NCI-H446 (cell line): ENCODE measurements around the gene IP6K2.
A peak's percentile ranks its signal among the peaks of the same experiment; 100 is the strongest.
"Not testable (repeated sequence)": the region's sequence is repeated elsewhere in the genome, so short reads cannot be mapped to it uniquely, and the experiment has no call there.

Experiments used
- DNase-seq, 2 experiments: peaks; one replicate each; lab custom pipeline; 2025; lab: John Stamatoyannopoulos, UW

The IP6K2 gene

GRCh38 chr3:48727511-48727910, 10.5 kb upstream of the IP6K2 start:
- no peak for DNase-seq

- DNase-seq: not testable (repeated sequence)
Observed at GRCh38 chr3:48725185-48725855, 8.3 kb upstream of the IP6K2 start.

- DNase-seq: no peak
Observed at GRCh38 chr3:48723725-48724124, 6.7 kb upstream of the IP6K2 start.

DNA sequence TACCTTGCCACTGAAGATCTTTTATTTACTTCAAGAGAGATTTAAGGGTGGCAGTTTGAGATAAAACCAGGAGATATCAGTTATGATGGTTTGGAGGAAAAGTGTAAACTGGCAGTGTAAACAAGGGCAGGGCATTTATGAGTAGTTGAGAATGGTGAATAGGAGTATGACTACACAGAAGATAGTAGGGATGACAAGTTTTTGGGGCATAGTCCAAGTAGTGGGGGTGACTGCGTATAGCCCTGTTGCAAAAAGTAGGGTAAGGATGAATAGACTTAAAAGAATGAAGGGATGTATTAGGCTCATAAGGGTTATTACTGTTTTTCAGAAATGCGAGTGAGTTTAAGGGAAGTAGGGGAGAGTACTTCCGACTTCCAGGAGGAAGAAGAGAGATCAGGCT, 6.3 kb upstream of the IP6K2 start:
- DNase-seq: not testable (repeated sequence)

DNA sequence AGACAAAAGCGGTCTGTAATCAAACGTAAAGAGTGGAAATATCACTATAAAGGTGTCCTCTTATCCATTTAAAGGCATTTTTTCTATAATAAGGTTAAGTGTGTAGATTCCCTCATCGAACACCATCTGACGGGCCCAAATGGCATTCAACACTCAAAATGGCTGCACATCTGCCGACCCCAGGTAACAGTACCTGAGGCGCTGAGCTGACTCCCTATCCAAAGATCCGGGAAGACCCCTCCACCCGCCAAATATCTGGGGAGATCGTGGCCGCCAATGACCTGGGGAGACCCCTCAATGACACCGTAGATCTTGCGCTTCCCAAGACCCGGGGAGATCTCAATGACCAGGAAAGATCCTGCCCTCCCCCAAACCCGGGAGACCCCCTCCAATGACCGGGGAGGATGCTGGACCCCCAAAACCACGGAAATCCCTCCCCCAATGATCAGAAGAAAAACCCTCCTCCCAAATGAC, 476 bp downstream of the IP6K2 start:
- DNase-seq: no peak

GRCh38 chr3:48715174-48715800, 1.7 kb downstream of the IP6K2 start:
- no peak for DNase-seq

GRCh38 chr3:48711727-48712126, 5.3 kb downstream of the IP6K2 start:
- DNase-seq: no peak

- peak in 1 of 2 experiments; percentile 10 for DNase-seq
Observed at GRCh38 chr3:48709051-48709461, 8.0 kb downstream of the IP6K2 start.

- DNase-seq: no peak
Observed at GRCh38 chr3:48708481-48708889, 8.5 kb downstream of the IP6K2 start.

- no peak for DNase-seq
Observed at GRCh38 chr3:48707157-48707556, 9.9 kb downstream of the IP6K2 start.

DNA sequence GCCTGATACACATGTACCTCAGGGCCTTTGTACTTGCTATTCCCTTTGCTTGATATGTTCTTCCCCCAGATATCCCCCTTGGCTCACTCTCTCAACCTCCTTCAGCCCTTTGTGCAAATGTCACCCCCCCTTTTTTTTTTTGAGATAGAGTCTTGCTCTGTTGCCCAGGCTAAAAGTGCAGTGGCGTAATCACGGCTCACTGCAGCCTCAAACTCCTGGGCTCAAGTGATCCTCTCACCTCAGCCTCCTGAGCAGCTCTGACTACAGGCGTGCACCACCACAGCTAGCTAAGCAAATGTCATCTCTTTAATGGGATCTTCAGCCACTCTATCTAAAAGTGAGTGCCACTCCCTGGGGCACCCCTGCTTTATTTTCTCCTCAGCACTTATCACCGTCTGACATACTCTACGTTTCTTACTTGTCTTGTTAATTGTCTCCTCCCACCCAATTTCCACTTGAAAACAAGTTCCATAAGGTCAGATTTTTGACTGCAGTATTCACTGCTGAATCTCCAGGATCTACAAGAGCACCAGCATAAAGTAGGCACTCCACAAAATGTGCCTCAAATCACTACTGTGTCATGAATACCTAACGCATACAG, 14.6 kb downstream of the IP6K2 start:
- no peak for DNase-seq

- DNase-seq: no peak
Observed at GRCh38 chr3:48700731-48701405, 16.2 kb downstream of the IP6K2 start.

DNA sequence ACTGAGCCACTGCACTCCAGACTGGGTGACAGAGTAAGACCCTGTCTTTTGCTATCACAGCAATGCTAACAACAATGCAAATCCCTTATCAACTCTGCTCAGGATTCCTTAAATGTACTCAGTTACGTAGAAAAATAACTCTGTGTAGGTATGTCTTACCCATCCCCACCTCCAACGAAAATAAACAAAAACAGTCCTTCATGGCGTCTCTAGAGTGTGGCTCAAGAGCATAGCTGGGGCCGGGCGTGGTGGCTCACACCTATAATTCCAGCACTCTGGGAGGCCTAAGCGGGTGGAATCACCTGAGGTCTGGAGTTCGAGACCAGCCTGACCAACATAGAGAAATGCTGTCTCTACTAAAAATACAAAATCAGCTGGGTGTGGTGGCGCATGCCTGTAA, 18.1 kb downstream of the IP6K2 start:
- no peak for DNase-seq

DNA sequence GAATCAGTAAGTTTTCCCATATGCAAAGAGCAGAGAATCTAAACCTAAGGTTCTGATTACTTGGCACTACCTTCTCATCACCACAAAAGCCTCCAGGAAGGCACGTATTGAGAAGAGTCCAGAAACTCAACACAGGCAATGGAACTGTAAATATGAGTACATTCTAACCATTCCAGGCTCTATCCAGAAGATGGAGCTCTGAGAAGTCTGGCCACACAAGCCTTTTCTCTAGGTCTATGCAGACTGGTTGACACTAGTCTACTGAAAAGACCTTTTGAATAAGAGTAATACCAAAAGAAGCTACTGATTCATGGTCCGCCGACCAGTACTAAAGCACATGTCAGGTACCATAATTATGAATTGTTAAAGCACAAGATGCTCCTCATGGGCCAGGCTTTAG, 19.1 kb downstream of the IP6K2 start:
- DNase-seq: no peak

- no peak for DNase-seq
Observed at GRCh38 chr3:48696601-48697000, 20.4 kb downstream of the IP6K2 start.

- no peak for DNase-seq
Observed at GRCh38 chr3:48696156-48696555, 20.9 kb downstream of the IP6K2 start.

- no peak for DNase-seq
Observed at GRCh38 chr3:48695393-48695753, 21.6 kb downstream of the IP6K2 start.

DNA sequence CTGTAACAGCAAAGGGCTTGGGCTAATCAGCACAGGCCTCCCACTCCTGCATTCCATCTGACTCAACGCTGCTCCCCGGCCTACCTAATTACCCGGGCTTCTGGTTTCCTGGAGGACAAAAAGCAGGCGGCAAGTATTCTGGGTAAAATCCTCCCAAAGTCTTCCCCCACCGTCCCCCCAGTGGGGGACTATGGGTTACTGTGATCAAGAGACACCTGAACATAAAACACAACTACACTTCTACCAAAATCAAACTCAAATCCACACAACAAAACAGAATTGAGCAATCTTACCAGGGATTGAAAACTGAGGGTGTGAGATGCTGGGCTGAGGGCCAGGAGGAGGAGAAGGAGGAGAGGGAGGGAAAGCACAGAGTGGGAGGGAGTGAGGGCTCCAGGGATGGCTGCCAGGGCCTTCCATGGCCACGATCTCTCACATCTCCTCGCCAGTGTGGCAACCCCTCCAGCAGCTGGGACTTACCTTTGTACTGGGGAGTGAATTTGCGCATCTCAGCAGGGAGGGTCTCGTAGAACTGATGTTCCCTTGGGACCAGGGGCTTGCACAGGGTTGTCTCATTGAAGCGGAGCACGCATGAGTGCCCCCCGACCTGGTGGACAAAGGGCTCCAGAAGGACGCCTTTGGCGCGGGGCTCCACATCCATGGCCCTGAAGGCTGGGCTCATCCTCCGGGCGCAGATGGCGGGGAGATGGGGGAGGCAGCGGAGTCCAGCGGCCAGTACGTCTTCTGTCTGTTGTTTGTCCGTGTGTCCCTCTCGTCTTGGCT, 22.2 kb downstream of the IP6K2 start:
- DNase-seq: no peak

- DNase-seq: no peak
Observed at GRCh38 chr3:48693826-48694225, 23.2 kb downstream of the IP6K2 start.

DNA sequence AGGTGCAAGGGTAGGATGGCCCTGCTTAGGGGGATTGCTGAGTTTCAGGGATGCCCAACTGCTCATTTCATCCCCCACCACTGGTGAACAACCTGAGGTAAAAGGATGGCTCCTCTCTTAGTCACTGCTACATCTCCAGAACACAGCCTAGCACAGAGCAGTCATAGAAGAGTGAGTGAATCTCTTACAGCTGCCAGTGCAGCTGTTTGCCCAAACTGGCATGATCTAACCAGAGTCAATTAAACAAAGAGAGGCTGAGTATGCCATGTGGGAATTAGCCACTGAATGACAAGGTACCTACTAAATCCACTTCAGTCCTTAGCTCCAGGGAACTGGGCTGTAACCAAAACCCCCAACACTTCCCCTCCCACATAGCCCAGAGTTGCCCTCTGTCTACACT, 24.5 kb downstream of the IP6K2 start:
- no peak for DNase-seq

- DNase-seq: no peak
Observed at GRCh38 chr3:48690846-48691458, 26.1 kb downstream of the IP6K2 start.

GRCh38 chr3:48689384-48689783, 27.6 kb downstream of the IP6K2 start:
- DNase-seq: no peak
